HCT116 (cell line): ENCODE results near the gene GALNS. TPM values are rescaled to one million over a fixed set of nuclear protein-coding genes. Genes with fewer than 3 reads are reported as not detected.

Source experiments
- ATAC-seq: fragments of 200-7000 bp; cut with Tn5 transposase; 2 replicates; pipeline ENCODE4 v1.9.1; 2020; ENCODE audit warnings: mild to moderate bottlenecking, moderate library complexity
- BruUV-seq: library from RNA; stranded (reverse); fragments of 400-500 nt; replicated peaks from 2 replicates; lab custom pipeline; 2021; lab: Mats Ljungman, UMichigan
- CTCF ChIA-PET: fragments of 300-600 bp; sonication (Branson Sonifier 250); formaldehyde crosslinking; loops from one replicate; lab custom pipeline; 2021; ENCODE audit warnings: antibody characterized with exemption; lab: Charles Lee
- POLR2A ChIA-PET: fragments of 300-600, 350-600 bp; sonication (Branson Sonifier 250); formaldehyde crosslinking; loops from one replicate; lab custom pipeline; 2021; ENCODE audit warnings: antibody characterized with exemption; lab: Charles Lee
- RAD21 ChIA-PET, 2 experiments: fragments of 300-600 bp; sonication (Branson Sonifier 250); formaldehyde crosslinking; loops; one replicate each; lab custom pipeline; 2023; ENCODE audit warnings: low total read pairs in 2 of 2; ENCODE audit not compliant: uncharacterized antibody in 2 of 2, unreplicated experiment in 2 of 2, low non-redundant PET in 1 of 2; lab: Charles Lee
- DNase-seq: peaks from one replicate; pipeline ENCODE4 v3.0.0-alpha.2; 2010; ENCODE audit warnings: low read depth, low spot score
- H2AFZ ChIP-seq: fragments of 200-600 bp; shearing (Covaris generic), sonication (generic); 2 replicates; pipeline ENCODE4 v1.6.1; 2017; ENCODE audit warnings: low read depth, mixed run types, mixed read lengths, antibody characterized with exemption, low read length; ENCODE audit not compliant: poor library complexity, severe bottlenecking
- H3K27ac ChIP-seq: 2 replicates; pipeline ENCODE4 v1.5.1; 2012; ENCODE audit warnings: low read depth, low read length
- H3K27me3 ChIP-seq: fragments of 200-600 bp; sonication (generic); 2 replicates; pipeline ENCODE4 v1.6.1; 2016; ENCODE audit warnings: mixed run types, low read length, mixed read lengths; ENCODE audit not compliant: insufficient read depth
- H3K36me3 ChIP-seq, 2 experiments: fragments of 200-500 bp in 1 of 2; fragments of 200-600 bp in 1 of 2; sonication (Bioruptor generic) in 1 of 2; sonication (generic) in 1 of 2; 2 replicates each; pipeline versions ENCODE4 v1.5.1 to v1.6.1; 2014 to 2016; ENCODE audit warnings: low read length in 2 of 2, inconsistent platforms in 1 of 2, mixed read lengths in 1 of 2, mixed run types in 1 of 2; ENCODE audit not compliant: insufficient read depth in 2 of 2, control insufficient read depth in 1 of 2
- H3K4me1 ChIP-seq, 2 experiments: fragments of 200-600 bp in 1 of 2; sonication (generic) in 1 of 2; 2 replicates each; pipeline versions ENCODE4 v1.5.1 to v1.6.1; 2012 to 2017; ENCODE audit warnings: low read length in 2 of 2, inconsistent platforms in 1 of 2, mild to moderate bottlenecking in 1 of 2, mixed read lengths in 1 of 2, mixed run types in 1 of 2, moderate library complexity in 1 of 2; ENCODE audit not compliant: insufficient read depth in 2 of 2, control insufficient read depth in 1 of 2
- H3K4me2 ChIP-seq: fragments of 200-600 bp; sonication (generic); 2 replicates; pipeline ENCODE4 v1.6.1; 2017; ENCODE audit warnings: mixed run types, low read length, mixed read lengths
- H3K4me3 ChIP-seq, 2 experiments: fragments of 200-600 bp in 1 of 2; sonication (generic) in 1 of 2; replicated peaks in 1 of 2; 2 replicates each; pipeline ENCODE4 v1.5.1; 2011 to 2016; ENCODE audit warnings: low read length in 2 of 2, control low read depth in 1 of 2, low read depth in 1 of 2, mild to moderate bottlenecking in 1 of 2, mixed read lengths in 1 of 2, mixed run types in 1 of 2
- H3K79me2 ChIP-seq: fragments of 200-600 bp; sonication (generic); 2 replicates; pipeline ENCODE4 v1.6.1; 2017; ENCODE audit warnings: mild to moderate bottlenecking, mixed run types, low read length, moderate library complexity, mixed read lengths; ENCODE audit not compliant: insufficient read depth
- H3K9ac ChIP-seq: fragments of 200-600 bp; sonication (generic); 2 replicates; pipeline ENCODE4 v1.6.1; 2016; ENCODE audit warnings: low read length, mixed read lengths
- H3K9me2 ChIP-seq: fragments of 200-600 bp; sonication (generic), shearing (Covaris generic); 2 replicates; pipeline ENCODE4 v1.6.1; 2017; ENCODE audit warnings: mixed run types, mild to moderate bottlenecking, moderate library complexity; ENCODE audit not compliant: insufficient read depth
- H3K9me3 ChIP-seq, 2 experiments: fragments of 200-500 bp in 1 of 2; fragments of 200-600 bp in 1 of 2; sonication (Bioruptor generic) in 1 of 2; sonication (generic) in 1 of 2; 2 replicates each; pipeline ENCODE4 v1.6.1; 2014 to 2017; ENCODE audit warnings: low read length in 2 of 2, mixed read lengths in 2 of 2, inconsistent platforms in 1 of 2, low read depth in 1 of 2, mild to moderate bottlenecking in 1 of 2, mixed run types in 1 of 2, moderate library complexity in 1 of 2; ENCODE audit not compliant: control insufficient read depth in 1 of 2, insufficient read depth in 1 of 2
- H4K20me1 ChIP-seq: fragments of 200-600 bp; sonication (generic), shearing (Covaris generic); 2 replicates; pipeline ENCODE4 v1.6.1; 2017; ENCODE audit warnings: mixed run types, mild to moderate bottlenecking, moderate library complexity; ENCODE audit not compliant: insufficient read depth
- CBX3 ChIP-seq: IDR thresholded peaks from 2 replicates; pipeline ENCODE4 v1.6.1; 2012; ENCODE audit warnings: low read depth
- CEBPB ChIP-seq: IDR thresholded peaks from 2 replicates; pipeline ENCODE4 v1.6.1; 2012; ENCODE audit warnings: low read depth
- EGR1 ChIP-seq: IDR thresholded peaks from 2 replicates; pipeline ENCODE4 v1.6.1; 2012; ENCODE audit warnings: low read depth
- EZH2phosphoT487 ChIP-seq: fragments of 200-600 bp; IDR thresholded peaks from 2 replicates; pipeline ENCODE4 v1.6.1; 2018; ENCODE audit warnings: antibody characterized with exemption, borderline replicate concordance
- FOSL1 ChIP-seq: IDR thresholded peaks from 2 replicates; pipeline ENCODE4 v1.6.1; 2012; ENCODE audit warnings: low read depth
- JUND ChIP-seq: IDR thresholded peaks from 2 replicates; pipeline ENCODE4 v1.6.1; 2012
- MAX ChIP-seq: IDR thresholded peaks from 2 replicates; pipeline ENCODE4 v1.6.1; 2012
- POLR2A ChIP-seq: IDR thresholded peaks from 2 replicates; pipeline ENCODE4 v1.7.0; 2011; ENCODE audit warnings: borderline replicate concordance; ENCODE audit not compliant: insufficient read depth, insufficient read length; ENCODE audit errors: extremely low read depth
- RAD21 ChIP-seq: IDR thresholded peaks from 2 replicates; pipeline ENCODE4 v1.6.1; 2012; ENCODE audit warnings: low read depth, mild to moderate bottlenecking
- SIN3A ChIP-seq: IDR thresholded peaks from 2 replicates; pipeline ENCODE4 v1.6.1; 2012; ENCODE audit warnings: low read depth
- SP1 ChIP-seq: IDR thresholded peaks from 2 replicates; pipeline ENCODE4 v1.6.1; 2012; ENCODE audit warnings: low read depth
- SRF ChIP-seq: IDR thresholded peaks from 2 replicates; pipeline ENCODE4 v1.6.1; 2012; ENCODE audit warnings: low read depth
- YY1 ChIP-seq: IDR thresholded peaks from 2 replicates; pipeline ENCODE4 v1.6.1; 2011; ENCODE audit warnings: low read length, low read depth, moderate library complexity, mild to moderate bottlenecking; ENCODE audit not compliant: insufficient replicate concordance; ENCODE audit errors: extremely low read depth
- ZFX ChIP-seq: fragments of 450-650 bp; IDR thresholded peaks from 2 replicates; pipeline ENCODE4 v1.6.1; 2017
- ZNF274 ChIP-seq: fragments of 200-500 bp; sonication (Bioruptor generic); IDR thresholded peaks from 2 replicates; pipeline ENCODE4 v1.6.1; 2014; ENCODE audit warnings: mild to moderate bottlenecking, low read depth, low read length, inconsistent platforms
- intact Hi-C: fragments of 100-400 bp; cut with micrococcal nuclease; formaldehyde crosslinking; loops from 2 replicates; pipeline ENCODE4 v1.10.0; 2022
- total RNA-seq: library from RNA; stranded (reverse); gene quantifications from one replicate; pipeline ENCODE4 v1.2.1, GENCODE V29; 2021; ENCODE audit not compliant: unreplicated experiment

Gene GALNS
- total RNA-seq, 1 experiment from 2014 or later, result 44.6 TPM

GRCh38 chr16:88807142-88807625 is 49.6 kb downstream of the GALNS start:
- no peaks in the 10 kb centered on the region for H3K27me3 ChIP-seq

GRCh38 chr16:88806491-88807111 is 50.1 kb downstream of the GALNS start:
- Histone ChIP-seq H3K4me1 (peaks cover 21 to 57% of the 10 kb centered on the region in 2 experiments), H3K4me2 (no peak overlapping the region), H3K36me3 (peaks cover 19 to 61% of the 10 kb centered on the region in 2 experiments; a peak in 3 of 4 replicates), H4K20me1 (peaks cover 12% of the 10 kb centered on the region; the same call in 1 of the 2 replicates), H3K27ac (peak overlapping the region; percentile 100; the same call in 1 of the 2 replicates), H3K27me3 (no peaks in the 10 kb centered on the region), H3K4me3 (no peak overlapping the region), H3K79me2 (peaks cover 74% of the 10 kb centered on the region), H3K9ac (no peak overlapping the region), H3K9me2 (no peaks in the 10 kb centered on the region), H3K9me3 (no peaks in the 10 kb centered on the region), H2AFZ (no peak overlapping the region)
- ChIA-PET CTCF (no interaction called here), RAD21 (no interaction called here), POLR2A (no interaction called here)
- DNase-seq (no peak), ATAC-seq (no peak)
- TF ChIP-seq RAD21, result no peak
- TF ChIP-seq ZFX, result peak; percentile 20; the same call in 1 of the 2 replicates
- BruUV-seq, result no TSS peak
- intact Hi-C loops, result no loop called here

More at GRCh38 chr16:88807142-88807625, 49.6 kb downstream of the GALNS start:
- H3K79me2 ChIP-seq, result peaks cover 72% of the 10 kb centered on the region
- peak overlapping the region; percentile 100 for H3K27ac ChIP-seq
- peaks cover 17 to 55% of the 10 kb centered on the region in 2 experiments for H3K4me1 ChIP-seq
- TF ChIP-seq JUND (no peak), SP1 (no peak), EZH2phosphoT487 (no peak), YY1 (no peak), POLR2A (no peak), SIN3A (no peak), ZFX (no peak), SRF (no peak), EGR1 (no peak), RAD21 (no peak), CEBPB (no peak), FOSL1 (no peak), MAX (no peak), CBX3 (no peak), ZNF274 (no peak)
- peaks cover 12% of the 10 kb centered on the region; the same call in 1 of the 2 replicates for H4K20me1 ChIP-seq
- BruUV-seq, result no TSS peak
- ChIA-PET RAD21 (no interaction called here), CTCF (no interaction called here), POLR2A (no interaction called here)
- no peaks in the 10 kb centered on the region for H3K9me2 ChIP-seq
- H3K9ac ChIP-seq, result no peak overlapping the region
- H3K9me3 ChIP-seq, result no peaks in the 10 kb centered on the region
- DNase-seq (no peak), ATAC-seq (no peak)
- intact Hi-C loops, result no loop called here
- H2AFZ ChIP-seq, result no peak overlapping the region
- H3K4me3 ChIP-seq, result no peak overlapping the region
- peaks cover 19 to 61% of the 10 kb centered on the region in 2 experiments; a peak in 3 of 4 replicates for H3K36me3 ChIP-seq
- no peak overlapping the region for H3K4me2 ChIP-seq
